HG02623 (cell line): ENCODE measurements around the gene FANCG.

Experiments used
- ATAC-seq: cut with Tn5 transposase; IDR thresholded peaks from one replicate; pipeline ENCODE4 v1.9.1; 2021; ENCODE audit warnings: moderate library complexity; ENCODE audit not compliant: unreplicated experiment

The FANCG gene

GRCh38 chr9:35027374-35027773, 52.4 kb downstream of the FANCG start:
- no peak for ATAC-seq

GRCh38 chr9:35026671-35027070, 53.1 kb downstream of the FANCG start:
- no peak for ATAC-seq
